ENCODE data around the gene PHF20.
"Not testable (repeated sequence)": the region's sequence is repeated elsewhere in the genome, so short reads cannot be mapped to it uniquely, and the experiment has no call there.

Gene PHF20

DNA sequence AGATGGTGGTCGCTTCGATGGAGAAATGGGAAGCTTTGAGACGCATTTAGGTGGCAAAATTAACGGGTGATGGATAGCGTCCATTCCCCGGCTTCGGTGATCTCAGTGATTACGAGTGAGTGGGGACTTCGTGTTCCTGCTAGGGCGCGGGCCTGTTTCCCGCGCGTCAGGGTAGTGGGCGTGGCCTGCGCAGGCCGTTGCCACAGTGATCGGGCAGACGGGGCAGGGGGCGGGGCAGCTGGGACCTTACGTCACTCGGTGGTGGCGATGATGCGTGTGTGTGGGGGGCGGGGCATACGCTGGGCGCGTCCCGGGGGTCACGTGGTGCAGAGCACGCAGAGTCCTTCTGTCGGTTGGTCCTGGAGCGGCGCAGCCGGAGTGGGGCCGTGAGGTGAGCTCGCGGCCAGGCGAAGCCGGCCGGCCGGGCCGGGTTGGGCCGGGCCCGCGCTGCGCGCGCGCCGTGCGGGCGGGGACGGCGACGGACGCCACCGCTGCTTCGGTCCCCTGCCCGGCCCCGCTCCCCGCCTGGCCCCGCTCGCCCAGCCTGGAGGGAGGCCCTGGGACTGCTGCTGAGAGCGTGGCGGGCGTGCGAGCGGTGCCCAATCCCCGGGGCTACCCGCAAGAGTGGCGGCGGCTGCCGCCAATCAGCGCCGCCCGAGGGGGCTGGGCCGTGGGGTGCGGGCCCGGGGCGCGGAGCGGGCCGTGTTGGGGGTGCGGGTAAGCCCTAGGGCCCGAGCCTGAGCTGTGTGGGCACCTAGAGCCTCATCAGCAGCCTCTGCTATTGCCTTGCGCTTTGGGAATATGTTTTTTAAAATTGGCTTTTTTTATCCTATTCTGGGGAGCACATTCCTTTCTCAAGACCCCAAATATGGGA is at the start of gene PHF20:
PHF20 (plus strand) TSS at position 327 of the 874 bp plus-strand sequence. CDS start 29,508 bp downstream, outside the sequence.
- peak; percentile 100 for DNase-seq (ENCODE audit: low read depth in 2 of 2)

- not testable (repeated sequence) for DNase-seq (ENCODE audit: low read depth in 2 of 2)
Observed at GRCh38 chr20:35723275-35723639, 48.6 kb upstream of the PHF20 start.

DNA sequence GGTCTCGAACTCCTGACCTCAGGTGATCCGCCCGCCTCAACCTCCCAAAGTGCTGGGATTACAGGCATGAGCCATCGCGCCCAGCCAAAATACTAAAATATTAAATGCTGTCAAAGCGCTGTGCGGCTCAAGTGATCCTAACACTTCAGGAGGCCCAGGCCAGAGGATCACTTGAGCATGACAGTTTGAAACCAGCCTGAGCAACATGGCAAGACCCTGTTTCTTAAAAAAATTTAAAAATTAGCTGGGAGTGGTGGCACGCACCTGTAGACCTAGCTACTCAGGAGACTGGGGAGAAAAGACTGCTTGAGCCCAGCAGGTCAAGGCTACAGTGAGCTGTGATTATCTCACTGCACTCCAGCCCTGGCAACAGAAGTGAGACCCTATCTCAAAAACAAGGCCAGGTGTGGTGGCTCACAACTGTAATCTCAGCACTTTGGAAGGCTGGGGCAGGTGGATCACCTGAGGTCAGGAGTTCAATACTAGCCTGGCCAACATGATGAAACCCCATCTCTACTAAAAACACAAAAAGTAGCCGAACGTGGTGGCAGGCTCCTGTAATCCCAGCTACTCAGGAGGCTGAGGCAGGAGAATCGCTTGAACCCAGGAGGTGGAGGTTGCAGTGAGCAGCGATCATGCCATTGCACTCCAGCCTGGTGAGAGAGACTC is 48.0 kb upstream of the PHF20 start:
- DNase-seq (ENCODE audit: low read depth in 2 of 2): not testable (repeated sequence)

DNA sequence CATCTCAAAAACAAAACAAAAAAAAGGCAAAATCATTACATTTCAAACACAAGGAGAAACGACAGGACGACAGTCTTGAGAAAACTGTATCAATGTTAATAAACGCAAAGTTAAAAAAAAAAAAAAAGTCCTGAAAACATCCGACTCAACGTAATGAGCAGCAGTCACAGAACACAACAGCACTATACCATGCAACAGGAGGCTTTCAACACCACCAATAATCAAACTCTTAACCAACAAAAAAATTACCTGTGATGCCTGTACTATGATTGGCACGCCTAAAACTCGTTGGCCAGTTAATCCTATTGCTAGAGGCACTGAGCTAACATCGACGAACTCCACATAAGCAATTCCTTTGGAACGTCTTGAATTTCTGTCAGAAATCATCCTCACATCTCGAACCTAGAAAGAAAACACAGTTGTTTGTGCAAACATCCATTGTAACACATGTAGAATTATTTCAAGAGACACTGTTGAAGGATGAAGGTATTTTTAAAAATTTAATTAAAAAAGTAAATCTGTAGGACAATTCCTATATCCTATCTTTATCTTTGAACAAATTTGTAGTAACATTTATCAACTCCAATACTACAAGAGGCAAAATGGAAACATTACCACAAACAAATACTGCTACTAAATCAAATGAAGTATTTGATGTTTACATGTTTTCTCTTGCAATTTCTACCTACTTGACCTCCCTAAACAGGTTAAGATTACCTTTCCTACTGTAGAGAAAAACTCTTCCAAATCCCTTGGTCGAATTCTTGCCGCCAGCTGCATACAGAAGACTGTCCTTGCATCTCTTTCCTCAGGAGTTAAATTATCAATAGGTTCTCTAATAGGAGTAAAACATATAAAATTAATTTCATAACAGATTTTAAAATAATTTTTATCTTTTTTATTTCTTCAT is 47.2 kb upstream of the PHF20 start:
- DNase-seq (ENCODE audit: low read depth in 2 of 2): no peak

- DNase-seq (ENCODE audit: low read depth in 2 of 2): no peak
Observed at GRCh38 chr20:35726842-35727711, 44.7 kb upstream of the PHF20 start.

GRCh38 chr20:35729283-35729807 is 42.5 kb upstream of the PHF20 start:
- DNase-seq (ENCODE audit: low read depth in 2 of 2): no peak

- no peak for DNase-seq (ENCODE audit: low read depth in 2 of 2)
Observed at GRCh38 chr20:35729836-35730582, 41.8 kb upstream of the PHF20 start.

DNA sequence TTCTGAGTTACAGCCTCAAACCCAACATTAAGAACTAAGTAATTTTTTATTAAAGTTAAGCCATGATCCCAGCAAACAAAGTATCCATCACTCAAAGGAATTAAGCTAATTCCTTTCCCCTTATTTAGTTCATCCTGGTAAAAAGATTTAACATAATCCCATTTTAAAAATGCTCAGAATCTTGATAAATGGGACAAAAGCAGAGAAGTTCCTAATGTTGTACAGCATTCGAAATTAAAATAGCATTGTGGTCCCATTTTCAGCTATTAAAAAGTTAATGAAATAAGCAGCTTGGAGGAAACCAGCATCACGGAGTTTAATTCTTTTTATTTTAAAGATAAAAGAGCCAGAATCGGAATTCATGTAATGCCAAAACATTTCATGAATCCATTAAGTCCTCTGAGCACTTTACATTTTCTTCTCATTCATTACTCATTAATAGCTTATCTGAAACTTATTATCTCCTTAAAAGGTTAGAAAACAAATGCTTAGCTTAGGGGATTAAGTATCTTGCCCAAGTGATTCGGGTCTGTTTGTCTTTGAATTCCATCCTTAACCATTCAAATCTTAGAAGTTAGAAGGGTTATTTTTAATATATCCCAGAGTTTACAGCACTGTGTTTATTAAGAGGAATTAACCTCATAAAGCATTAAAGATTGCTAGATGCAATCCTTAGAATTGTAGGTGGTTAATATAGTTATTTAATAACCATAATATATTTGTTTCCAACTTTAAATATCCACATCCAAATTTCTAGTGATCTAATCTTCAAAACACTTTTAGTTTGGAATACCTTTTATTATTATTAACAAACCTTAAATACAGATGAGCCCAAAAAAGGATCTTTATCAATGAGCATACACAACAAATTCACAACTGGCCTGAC is 41.0 kb upstream of the PHF20 start:
- no peak for DNase-seq (ENCODE audit: low read depth in 2 of 2)

DNA sequence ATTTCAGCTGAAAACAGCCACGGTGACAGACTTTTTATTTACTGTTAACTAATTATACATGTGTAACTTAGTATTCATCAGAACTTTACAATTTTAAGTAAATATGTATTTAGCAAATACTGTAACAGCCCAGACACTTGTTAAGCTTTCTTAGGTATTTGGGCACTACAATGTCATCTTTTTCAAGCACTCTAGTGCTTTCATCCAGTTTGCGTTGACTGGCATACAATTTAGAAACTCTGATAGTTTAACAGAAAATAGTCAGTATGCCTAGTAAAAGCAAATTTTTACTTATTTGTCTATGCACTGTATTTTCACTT is 40.4 kb upstream of the PHF20 start:
- DNase-seq (ENCODE audit: low read depth in 2 of 2): no peak

DNA sequence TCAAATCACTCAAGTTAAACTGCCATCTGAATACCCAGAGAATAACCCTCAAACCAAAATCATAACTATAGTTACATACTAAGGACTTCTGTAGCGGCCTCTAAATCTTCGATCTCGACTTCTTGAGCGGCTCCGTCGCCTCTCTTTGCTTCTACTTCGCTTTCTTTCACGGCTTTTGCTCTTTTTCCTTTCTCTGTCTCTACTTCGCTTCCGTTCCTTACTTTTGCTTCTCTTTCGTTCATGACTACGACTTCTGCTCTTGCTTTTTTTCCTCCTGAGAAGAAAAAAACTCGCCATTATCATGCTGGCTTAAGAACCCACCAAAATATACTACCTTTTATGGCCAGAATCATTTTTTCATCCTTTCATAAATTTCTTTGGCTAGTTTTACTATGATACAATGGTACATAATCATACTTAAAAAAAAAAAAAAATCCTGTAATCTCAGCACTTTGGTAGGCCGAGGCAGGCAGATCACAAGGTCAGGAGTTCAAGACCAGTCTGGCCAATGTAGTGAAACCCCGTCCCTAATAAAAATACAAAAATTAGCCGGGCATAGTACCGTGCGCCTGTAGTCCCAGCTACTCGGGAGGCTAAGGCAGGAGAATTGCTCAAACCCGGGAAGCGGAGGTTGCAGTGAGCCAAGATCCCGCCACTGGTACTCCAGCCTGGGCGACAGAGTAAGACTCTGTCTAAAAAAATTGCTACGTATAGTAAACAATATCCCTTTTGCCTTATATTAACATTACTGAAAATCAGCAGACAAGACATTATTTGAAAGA is 39.8 kb upstream of the PHF20 start:
- no peak for DNase-seq (ENCODE audit: low read depth in 2 of 2)

- DNase-seq (ENCODE audit: low read depth in 2 of 2): no peak
Observed at GRCh38 chr20:35732644-35732982, 39.2 kb upstream of the PHF20 start.

GRCh38 chr20:35734374-35734773 is 37.4 kb upstream of the PHF20 start:
- DNase-seq (ENCODE audit: low read depth in 2 of 2): no peak

DNA sequence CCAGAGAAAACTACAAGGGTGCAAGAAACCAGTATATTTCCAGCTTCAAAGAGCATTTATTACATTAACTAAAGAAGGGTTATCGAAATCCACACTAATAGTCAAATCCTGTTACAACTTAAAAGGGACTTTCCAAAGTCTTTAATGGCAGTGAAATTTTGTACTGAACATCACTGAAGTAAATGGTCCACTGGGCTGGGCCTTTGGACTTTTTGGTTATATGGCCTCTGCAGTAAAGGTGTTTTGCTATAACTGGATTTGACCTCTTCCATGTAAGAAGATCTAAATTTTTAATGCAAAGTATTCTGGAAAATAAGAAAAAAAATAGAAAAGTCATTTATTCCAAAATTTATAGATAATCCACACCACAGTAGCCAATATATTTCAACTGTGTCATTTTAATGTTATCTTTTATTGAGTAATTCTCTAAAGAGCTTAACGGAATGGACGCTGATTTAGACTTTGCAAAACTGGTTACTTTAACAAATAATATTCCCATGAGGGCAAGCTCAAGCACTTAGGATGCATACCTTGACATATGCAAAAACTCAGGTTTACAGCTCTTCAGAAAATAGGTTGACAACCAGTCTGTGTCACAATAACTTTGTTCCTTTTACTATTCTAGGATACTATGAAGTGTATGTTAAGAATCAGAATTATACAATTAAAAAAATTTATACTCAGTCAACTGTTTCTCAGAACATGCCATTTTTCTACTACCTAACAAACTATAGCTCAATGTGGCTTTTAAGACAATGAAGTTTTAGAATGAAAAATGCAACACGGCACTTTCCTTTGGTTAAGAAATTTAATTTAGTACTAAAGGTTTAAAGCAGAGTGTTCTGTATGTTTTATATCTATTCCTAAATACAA is 36.8 kb upstream of the PHF20 start:
- DNase-seq (ENCODE audit: low read depth in 2 of 2): no peak

- DNase-seq (ENCODE audit: low read depth in 2 of 2): no peak
Observed at GRCh38 chr20:35735826-35736470, 35.9 kb upstream of the PHF20 start.

DNA sequence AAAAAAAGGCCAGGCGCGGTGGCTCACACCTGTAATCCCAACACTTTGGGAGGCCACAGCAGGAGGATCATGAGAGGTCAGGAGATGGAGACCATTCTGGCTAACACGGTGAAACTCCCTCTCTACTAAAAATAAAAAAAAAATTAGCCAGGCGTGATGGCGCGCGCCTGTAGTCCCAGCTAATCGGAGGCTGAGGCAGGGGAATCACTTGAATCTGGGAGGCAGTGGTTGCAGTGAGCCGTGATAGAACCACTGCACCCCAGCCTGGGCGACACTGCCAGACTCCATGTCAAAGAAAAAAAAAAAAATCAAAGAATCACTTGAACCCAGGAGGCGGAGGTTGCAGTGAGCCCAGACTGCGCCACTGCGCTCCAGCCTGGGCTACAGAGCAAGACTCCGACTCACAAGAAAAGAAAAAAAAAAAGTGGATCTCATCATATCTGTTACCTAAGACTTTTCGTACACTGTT is 33.9 kb upstream of the PHF20 start:
- no peak for DNase-seq (ENCODE audit: low read depth in 2 of 2)

DNA sequence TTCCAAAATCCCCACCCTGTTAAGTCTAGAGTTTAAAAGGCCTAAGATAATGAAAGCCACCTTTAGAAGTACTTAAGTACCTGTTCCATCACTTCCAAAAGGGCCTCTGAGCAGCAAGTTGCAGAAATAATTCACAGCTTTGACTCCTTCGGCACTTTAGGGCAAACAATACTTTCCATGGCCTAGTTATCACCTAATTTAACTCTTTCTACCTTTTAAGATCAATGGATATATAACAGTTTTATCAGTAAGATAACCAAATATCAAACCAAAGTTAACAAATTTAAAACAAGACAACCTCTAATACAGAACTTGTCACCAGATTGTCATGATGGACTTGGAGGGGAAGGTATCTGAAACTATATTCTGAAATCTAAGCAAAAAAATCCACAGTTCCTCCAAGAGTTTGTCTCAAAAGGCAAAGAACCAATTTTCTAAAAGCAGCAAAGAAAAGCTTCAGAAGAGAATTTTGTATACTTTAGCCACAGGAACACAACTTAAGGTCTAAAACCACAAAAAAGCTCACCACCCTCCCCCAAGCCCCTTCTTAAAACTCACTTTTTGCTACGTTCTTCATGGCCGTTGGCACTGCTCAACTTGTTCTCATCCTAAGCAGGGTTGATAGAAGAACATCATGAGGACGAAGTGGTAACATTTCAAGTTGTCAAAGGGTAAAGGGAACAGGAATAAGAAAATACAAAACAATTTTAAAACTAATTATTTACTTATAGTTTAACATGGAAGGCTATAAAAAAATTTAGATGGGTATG is 33.2 kb upstream of the PHF20 start:
- DNase-seq (ENCODE audit: low read depth in 2 of 2): no peak

Data from stimulated activated CD4-positive, alpha-beta T cell treated with anti-CD3 and anti-CD28 coated beads, Interleukin-4, amount 100 ng/mL, for 48 hours (primary cell).